Mononuclear cell (primary cell): Measurements from ENCODE around the gene SPRY4. TPM values are rescaled to one million over a fixed set of nuclear protein-coding genes. Genes with fewer than 3 reads are reported as not detected.

ENCODE experiments used
- H3K27me3 ChIP-seq: 2 replicates; pipeline ENCODE4 v1.6.0; 2011; ENCODE audit warnings: low read length, control low read depth; ENCODE audit not compliant: insufficient read depth
- H3K4me1 ChIP-seq: 2 replicates; pipeline ENCODE4 v1.5.1; 2011; ENCODE audit warnings: mild to moderate bottlenecking, low read length, control low read depth; ENCODE audit not compliant: insufficient read depth
- H3K4me3 ChIP-seq: 2 replicates; pipeline ENCODE4 v1.5.1; 2011; ENCODE audit warnings: mild to moderate bottlenecking, low read length, moderate library complexity
- H3K9me3 ChIP-seq: 2 replicates; pipeline ENCODE4 v1.5.1; 2011; ENCODE audit warnings: low read depth, mild to moderate bottlenecking, control low read depth, low read length
- total RNA-seq: library from RNA; depleted of rRNA; stranded (reverse); fragments of >200 nt; gene quantifications from one replicate; pipeline ENCODE4 v1.2.3, GENCODE V29; 2012

Gene SPRY4
- total RNA-seq, 1 donor: not detected

- Histone ChIP-seq H3K9me3 (no peaks in the 10 kb centered on the region), H3K4me1 (peaks cover 29% of the 10 kb centered on the region), H3K27me3 (peaks cover 92% of the 10 kb centered on the region), H3K4me3 (no peak overlapping the region)
Measured at GRCh38 chr5:142323480-142324135, 1.2 kb downstream of the SPRY4 start.

- Histone ChIP-seq H3K4me3 (no peak overlapping the region), H3K9me3 (no peaks in the 10 kb centered on the region), H3K27me3 (peaks cover 89% of the 10 kb centered on the region), H3K4me1 (peaks cover 29% of the 10 kb centered on the region)
Measured at GRCh38 chr5:142322747-142323479, 1.9 kb downstream of the SPRY4 start.

DNA sequence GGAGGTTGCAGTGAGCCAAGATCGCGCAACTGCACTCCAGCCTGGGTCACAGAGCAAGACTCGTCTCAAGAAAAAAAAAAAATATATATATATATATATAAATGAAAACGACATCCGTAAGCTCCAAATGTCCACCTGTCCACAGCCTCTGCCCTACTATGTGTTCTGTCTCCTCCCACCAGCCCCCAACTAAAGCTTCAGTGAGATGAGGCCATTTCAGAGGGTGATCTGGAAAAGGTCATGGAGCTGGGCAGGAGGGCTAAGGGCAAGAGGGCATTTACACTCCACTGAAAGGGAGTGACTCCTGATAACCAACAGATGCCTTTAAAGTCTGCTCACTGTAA lies 2.4 kb downstream of the SPRY4 start:
- Histone ChIP-seq H3K4me1 (peaks cover 29% of the 10 kb centered on the region), H3K27me3 (peaks cover 83% of the 10 kb centered on the region), H3K4me3 (no peak overlapping the region), H3K9me3 (no peaks in the 10 kb centered on the region)

- H3K9me3 ChIP-seq: no peaks in the 10 kb centered on the region
- no peak overlapping the region for H3K4me3 ChIP-seq
- H3K27me3 ChIP-seq: peaks cover 70% of the 10 kb centered on the region
- peaks cover 38% of the 10 kb centered on the region for H3K4me1 ChIP-seq
Measured at GRCh38 chr5:142320851-142321560, 3.8 kb downstream of the SPRY4 start.

- H3K9me3 ChIP-seq: no peaks in the 10 kb centered on the region
- H3K4me1 ChIP-seq: peaks cover 37% of the 10 kb centered on the region
- H3K4me3 ChIP-seq: no peak overlapping the region
- peaks cover 64% of the 10 kb centered on the region for H3K27me3 ChIP-seq
Measured at GRCh38 chr5:142320430-142320738, 4.4 kb downstream of the SPRY4 start.

- Histone ChIP-seq H3K4me3 (no peak overlapping the region), H3K9me3 (no peaks in the 10 kb centered on the region), H3K4me1 (peaks cover 31% of the 10 kb centered on the region), H3K27me3 (peaks cover 58% of the 10 kb centered on the region)
Measured at GRCh38 chr5:142319560-142320429, 5.0 kb downstream of the SPRY4 start.

- peaks cover 25% of the 10 kb centered on the region for H3K4me1 ChIP-seq
- no peak overlapping the region for H3K4me3 ChIP-seq
- H3K9me3 ChIP-seq: no peaks in the 10 kb centered on the region
- peaks cover 51% of the 10 kb centered on the region for H3K27me3 ChIP-seq
Measured at GRCh38 chr5:142319105-142319504, 5.7 kb downstream of the SPRY4 start.

GRCh38 chr5:142317753-142318152 lies 7.1 kb downstream of the SPRY4 start:
- Histone ChIP-seq H3K4me1 (peaks cover 20% of the 10 kb centered on the region), H3K9me3 (no peaks in the 10 kb centered on the region), H3K27me3 (peaks cover 37% of the 10 kb centered on the region), H3K4me3 (no peak overlapping the region)

DNA sequence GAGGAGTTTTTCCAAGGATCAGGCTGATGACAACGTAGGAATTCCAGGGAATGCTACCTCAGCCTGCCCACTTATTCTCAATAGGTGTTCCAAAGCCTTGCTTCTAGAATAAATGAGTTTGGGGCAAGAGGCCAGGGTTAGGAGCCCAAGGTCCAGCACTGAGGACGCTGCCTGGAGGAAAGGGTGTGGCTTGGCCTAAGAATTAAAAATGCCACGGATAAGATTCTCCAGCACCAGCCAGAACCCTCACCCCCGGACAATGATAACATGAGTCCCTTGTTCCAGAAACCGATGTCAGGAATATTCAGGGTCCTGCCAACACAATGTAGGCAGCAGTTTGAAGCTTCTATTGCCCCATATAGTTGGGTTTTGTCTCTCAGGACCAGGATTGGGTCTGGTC lies 7.6 kb downstream of the SPRY4 start:
- Histone ChIP-seq H3K9me3 (no peaks in the 10 kb centered on the region), H3K4me1 (peaks cover 20% of the 10 kb centered on the region), H3K4me3 (no peak overlapping the region), H3K27me3 (peaks cover 34% of the 10 kb centered on the region)

DNA sequence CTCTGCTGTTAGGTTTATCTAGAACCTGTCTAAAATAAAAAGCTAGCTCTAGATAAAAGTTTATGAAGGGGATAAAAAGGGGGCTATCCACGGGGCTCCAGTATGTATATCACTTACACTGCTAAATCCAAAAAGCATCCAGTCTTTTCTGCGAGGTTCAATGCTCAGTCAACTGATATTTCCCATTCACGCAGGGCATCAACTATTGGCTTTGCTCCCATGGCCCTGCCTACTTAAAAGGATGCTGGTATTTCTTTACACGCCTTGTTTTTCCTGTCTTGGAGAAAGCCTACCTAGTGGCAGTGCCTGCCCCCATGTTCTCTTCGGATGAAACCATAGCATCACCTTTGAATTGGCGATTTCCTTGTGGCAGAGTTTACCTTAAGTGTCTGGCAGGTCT lies 8.1 kb downstream of the SPRY4 start:
- no peaks in the 10 kb centered on the region for H3K9me3 ChIP-seq
- peaks cover 30% of the 10 kb centered on the region for H3K27me3 ChIP-seq
- peaks cover 20% of the 10 kb centered on the region for H3K4me1 ChIP-seq
- no peak overlapping the region for H3K4me3 ChIP-seq

DNA sequence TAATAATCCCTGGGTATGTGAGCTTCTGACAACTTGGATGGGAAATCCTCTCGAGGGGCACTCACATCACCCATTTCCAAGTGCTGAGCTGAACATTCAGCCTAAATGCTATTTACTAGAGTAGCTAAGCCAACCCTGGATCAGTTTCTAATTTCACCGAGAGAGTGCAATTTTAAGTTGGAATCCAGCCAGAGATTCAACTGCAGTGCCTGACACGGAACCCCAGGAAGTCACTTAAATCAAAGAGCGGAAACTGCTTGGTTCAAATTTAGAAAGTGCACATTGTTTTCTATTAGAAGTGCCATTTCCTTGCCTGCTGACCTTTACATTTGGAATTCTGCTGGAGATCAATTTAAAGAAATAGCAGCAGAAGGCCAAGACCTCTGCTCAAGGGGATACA lies 8.8 kb downstream of the SPRY4 start:
- H3K27me3 ChIP-seq: peaks cover 24% of the 10 kb centered on the region
- H3K9me3 ChIP-seq: no peaks in the 10 kb centered on the region
- peaks cover 20% of the 10 kb centered on the region for H3K4me1 ChIP-seq
- no peak overlapping the region for H3K4me3 ChIP-seq

- Histone ChIP-seq H3K27me3 (peaks cover 17% of the 10 kb centered on the region), H3K4me3 (no peak overlapping the region), H3K9me3 (no peaks in the 10 kb centered on the region), H3K4me1 (peaks cover 20% of the 10 kb centered on the region)
Measured at GRCh38 chr5:142315096-142315900, 9.5 kb downstream of the SPRY4 start.

- H3K9me3 ChIP-seq: no peaks in the 10 kb centered on the region
- H3K4me3 ChIP-seq: no peak overlapping the region
Measured at GRCh38 chr5:142314606-142315005, 10.2 kb downstream of the SPRY4 start.

DNA sequence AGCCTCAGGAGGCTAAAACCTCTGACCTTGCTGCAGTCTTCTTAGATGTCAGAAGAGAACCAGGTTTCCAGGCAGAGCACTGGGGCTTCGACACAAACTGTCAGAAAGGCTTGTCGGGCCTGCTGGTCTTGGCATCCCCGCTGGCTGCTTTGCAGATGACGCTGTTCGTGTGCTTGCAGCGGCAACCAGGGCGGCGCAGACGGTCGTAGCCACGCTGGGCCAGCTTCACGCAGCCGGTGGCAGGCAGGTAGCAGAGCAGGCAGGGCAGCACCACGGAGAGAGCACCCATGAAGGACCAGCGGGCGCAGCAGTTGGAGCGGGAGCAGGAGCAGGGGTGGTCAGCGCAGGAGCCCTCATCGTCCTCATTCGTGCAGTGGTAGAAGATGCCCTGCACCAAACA lies 10.7 kb downstream of the SPRY4 start:
- no peaks in the 10 kb centered on the region for H3K9me3 ChIP-seq
- no peak overlapping the region for H3K4me3 ChIP-seq
- peaks cover 20% of the 10 kb centered on the region for H3K4me1 ChIP-seq
- peaks cover 5% of the 10 kb centered on the region for H3K27me3 ChIP-seq

More at GRCh38 chr5:142314606-142315005, 10.2 kb downstream of the SPRY4 start:
- H3K4me1 ChIP-seq: peaks cover 20% of the 10 kb centered on the region
- peaks cover 10% of the 10 kb centered on the region for H3K27me3 ChIP-seq
